Endothelial cell of umbilical vein (primary cell): ENCODE results near the gene NDUFA12. TPM values are rescaled to one million over a fixed set of nuclear protein-coding genes. Genes with fewer than 3 reads are reported as not detected.

ENCODE experiments used
- BruUV-seq: library from RNA; stranded (reverse); fragments of 400-500 nt; replicated peaks from 2 replicates; lab custom pipeline; 2021; lab: Mats Ljungman, UMichigan
- CTCF ChIA-PET: fragments of 300-600, 350-600 bp; sonication (Branson Sonifier 250); formaldehyde crosslinking; loops from one replicate; lab custom pipeline; 2021; ENCODE audit warnings: antibody characterized with exemption, inconsistent platforms; lab: Charles Lee
- POLR2A ChIA-PET: fragments of 300-600, 350-600 bp; sonication (Branson Sonifier 250); formaldehyde crosslinking; loops from one replicate; lab custom pipeline; 2021; ENCODE audit warnings: antibody characterized with exemption, inconsistent platforms; lab: Charles Lee
- DNase-seq: peaks from one replicate; pipeline ENCODE4 v3.0.0-alpha.2; 2011; ENCODE audit warnings: low read depth, low spot score
- FAIRE-seq: peaks from 2 replicates; lab custom pipeline; 2011; peaks lifted over from hg19 to GRCh38; lab: Jason Lieb, UNC
- H2AFZ ChIP-seq: 2 replicates; pipeline ENCODE4 v1.6.0; 2012; ENCODE audit warnings: low read depth, low read length, control low read depth, inconsistent platforms
- H3K27ac ChIP-seq: 2 replicates; pipeline ENCODE4 v1.5.1; 2011; ENCODE audit warnings: low read depth, mild to moderate bottlenecking, control low read depth, low read length, moderate library complexity; ENCODE audit not compliant: insufficient read depth
- H3K27me3 ChIP-seq, 2 experiments: 2 replicates each; pipeline versions ENCODE4 v1.6.0 to v1.6.1; 2011; ENCODE audit warnings: low read length in 2 of 2, mixed read lengths in 1 of 2; ENCODE audit not compliant: control insufficient read depth in 2 of 2, insufficient read depth in 2 of 2
- H3K36me3 ChIP-seq, 2 experiments: 2 replicates in 1 of 2; 3 replicates in 1 of 2; pipeline ENCODE4 v1.5.1; 2011; ENCODE audit warnings: low read length in 2 of 2, mild to moderate bottlenecking in 1 of 2, moderate library complexity in 1 of 2; ENCODE audit not compliant: control insufficient read depth in 2 of 2, insufficient read depth in 2 of 2; ENCODE audit errors: extremely low read depth in 1 of 2
- H3K4me1 ChIP-seq: 3 replicates; pipeline ENCODE4 v1.5.1; 2011; ENCODE audit warnings: mild to moderate bottlenecking, low read length; ENCODE audit not compliant: control insufficient read depth, insufficient read depth; ENCODE audit errors: extremely low read depth
- H3K4me2 ChIP-seq: 2 replicates; pipeline ENCODE4 v1.6.1; 2011; ENCODE audit warnings: low read length, control low read depth, mixed read lengths; ENCODE audit not compliant: insufficient read depth
- H3K4me3 ChIP-seq, 3 experiments: fragments of 200-600 bp in 1 of 3; sonication (generic), shearing (Covaris generic) in 1 of 3; replicated peaks in 1 of 3; 2 replicates each; pipeline ENCODE4 v1.5.1; 2011 to 2016; ENCODE audit warnings: control low read depth in 3 of 3, low read length in 3 of 3, mild to moderate bottlenecking in 2 of 3, inconsistent platforms in 1 of 3, low read depth in 1 of 3, moderate library complexity in 1 of 3; ENCODE audit not compliant: insufficient read depth in 1 of 3
- H3K79me2 ChIP-seq: 2 replicates; pipeline ENCODE4 v1.6.0; 2012; ENCODE audit warnings: low read length, inconsistent platforms; ENCODE audit not compliant: control insufficient read depth, insufficient read depth
- H3K9ac ChIP-seq: replicated peaks from 2 replicates; pipeline ENCODE3; 2011; ENCODE audit warnings: low read length, control low read depth; ENCODE audit not compliant: insufficient read depth; ENCODE audit errors: extremely low read depth
- H3K9me1 ChIP-seq: replicated peaks from 3 replicates; pipeline ENCODE4 v1.6.0; 2011; ENCODE audit warnings: mild to moderate bottlenecking, low read length; ENCODE audit not compliant: control insufficient read depth, insufficient read depth; ENCODE audit errors: extremely low read depth
- H3K9me3 ChIP-seq: replicated peaks from 2 replicates; pipeline ENCODE4 v1.5.1; 2012; ENCODE audit warnings: low read length, inconsistent platforms; ENCODE audit not compliant: control insufficient read depth, insufficient read depth
- H4K20me1 ChIP-seq: replicated peaks from 2 replicates; pipeline ENCODE3; 2011; ENCODE audit warnings: mild to moderate bottlenecking, low read length; ENCODE audit not compliant: control insufficient read depth, insufficient read depth; ENCODE audit errors: extremely low read depth
- EZH2 ChIP-seq: IDR thresholded peaks from 2 replicates; pipeline ENCODE4 v1.6.1; 2012; ENCODE audit warnings: borderline replicate concordance, low read depth, mild to moderate bottlenecking, moderate library complexity, low read length, inconsistent platforms; ENCODE audit not compliant: severe bottlenecking
- FOS ChIP-seq: IDR thresholded peaks from 2 replicates; pipeline ENCODE4 v1.6.1; 2011; ENCODE audit warnings: mild to moderate bottlenecking, low read length, moderate library complexity, borderline replicate concordance; ENCODE audit not compliant: insufficient read depth
- GATA2 ChIP-seq: IDR thresholded peaks from 2 replicates; pipeline ENCODE4 v1.7.0; 2011; ENCODE audit warnings: low read depth, mild to moderate bottlenecking, moderate library complexity, mixed read lengths, low read length; ENCODE audit not compliant: insufficient read length, insufficient read depth
- JUN ChIP-seq: IDR thresholded peaks from 2 replicates; pipeline ENCODE4 v1.6.1; 2011; ENCODE audit warnings: borderline replicate concordance, low read depth; ENCODE audit not compliant: insufficient read length, insufficient read depth
- MYC ChIP-seq: IDR thresholded peaks from one replicate; pipeline ENCODE4 v1.6.1; 2011; ENCODE audit warnings: mild to moderate bottlenecking, low read depth, low read length
- POLR2A ChIP-seq: IDR thresholded peaks from 2 replicates; pipeline ENCODE4 v1.6.1; 2012; ENCODE audit warnings: low read depth, mild to moderate bottlenecking, control low read depth, low read length
- POLR2AphosphoS5 ChIP-seq: IDR thresholded peaks from 2 replicates; pipeline ENCODE4 v1.6.1; 2012; ENCODE audit warnings: low read depth, mild to moderate bottlenecking, control low read depth, low read length, moderate library complexity; ENCODE audit not compliant: insufficient read depth
- dilution Hi-C: fragments of 300-500 bp; cut with MboI; formaldehyde crosslinking; loops from one replicate; pipeline ENCODE4 v1.15.0; 2019; ENCODE audit warnings: low sequenced_read_pairs; ENCODE audit not compliant: extremely low pct_ligation_motif_present
- intact Hi-C: fragments of 100-400 bp; cut with micrococcal nuclease; formaldehyde crosslinking; loops from one replicate; pipeline ENCODE4 v1.10.0; 2022
- polyA plus RNA-seq, 4 experiments: library from polyadenylated mRNA; depleted of rRNA in 3 of 4; stranded (reverse) in 3 of 4; unstranded in 1 of 4; fragments of >200 nt; gene quantifications; 2 replicates each; pipeline versions ENCODE4 v1.2.1 to v1.2.3, GENCODE V29; 2011 to 2012; ENCODE audit warnings: missing spikeins in 1 of 4
- total RNA-seq: library from RNA; stranded (reverse); gene quantifications from 2 replicates; pipeline ENCODE4 v1.2.3, GENCODE V29; 2021
- TF ChIP-seq, protein P1 (sequence below): IDR thresholded peaks from 2 replicates; pipeline ENCODE4 v1.6.1; 2011; ENCODE audit not compliant: insufficient read depth, insufficient read length
- TF ChIP-seq, protein P2 (sequence below), 2 donors: IDR thresholded peaks; 1 replicate in 1 of 2; 2 replicates in 1 of 2; pipeline ENCODE4 v1.5.1; 2011; ENCODE audit warnings: low read length in 2 of 2, mild to moderate bottlenecking in 2 of 2, moderate library complexity in 2 of 2, control low read depth in 1 of 2, inconsistent platforms in 1 of 2, low read depth in 1 of 2; ENCODE audit not compliant: insufficient read depth in 1 of 2; ENCODE audit errors: extremely low read depth in 1 of 2

NDUFA12 gene
- total and polyA plus RNA-seq, 2 donors (not counting 3 experiments of a cell fraction or from before 2014, with no cell fraction given) = 126 to 184 TPM

DNA sequence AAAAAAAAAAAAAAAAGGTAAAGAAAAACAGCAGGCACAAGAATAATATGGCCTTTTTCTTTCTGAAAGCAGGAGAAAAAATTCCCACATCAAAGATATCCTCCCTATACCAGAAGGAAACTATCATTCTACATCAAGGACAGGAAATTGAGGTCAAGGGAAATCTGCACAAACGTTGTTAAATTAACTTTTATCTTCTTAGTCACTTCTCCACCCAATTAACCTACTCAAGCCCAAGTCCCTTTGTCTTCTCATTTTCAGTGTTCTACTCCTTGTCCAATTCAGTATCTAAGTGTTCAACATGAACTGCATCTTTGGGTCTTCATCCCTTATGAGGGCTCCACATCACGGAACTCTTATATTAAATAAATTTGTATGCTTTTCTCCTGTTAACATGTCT, 15.7 kb downstream of the NDUFA12 start:
- H3K27me3 ChIP-seq = no peaks in the 10 kb centered on the region
- CTCF ChIA-PET = no interaction called here
- no peak overlapping the region for H3K4me2 ChIP-seq

DNA sequence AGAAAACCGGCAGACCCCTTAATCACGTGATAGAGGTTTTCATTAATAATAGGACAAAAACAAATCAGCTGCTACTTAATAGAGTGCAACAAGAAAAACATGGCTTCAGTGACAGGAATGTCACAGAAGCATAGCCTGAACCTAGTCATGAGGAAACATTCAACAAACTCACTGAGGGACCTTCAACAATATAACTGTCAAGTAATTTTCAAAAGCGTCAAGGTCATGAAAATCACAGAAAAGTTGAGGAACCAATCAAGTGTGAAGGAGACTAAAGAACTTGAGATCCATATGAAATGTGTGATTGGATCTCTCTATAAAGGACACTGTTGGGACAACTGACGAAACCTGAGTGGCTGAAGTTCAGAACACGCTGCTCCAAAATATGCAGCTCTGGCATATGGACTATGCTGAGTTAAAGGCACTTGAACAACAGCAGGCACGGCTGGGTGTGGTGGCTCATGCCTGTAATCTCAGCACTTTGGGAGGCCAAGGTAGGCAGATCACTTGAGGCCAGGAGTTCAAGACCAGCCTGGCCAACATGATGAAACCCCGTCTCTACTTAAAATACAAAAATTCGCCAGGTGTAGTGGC, 16.3 kb downstream of the NDUFA12 start:
- intact Hi-C loops = no loop called here
- H2AFZ ChIP-seq = no peak overlapping the region
- no peak overlapping the region for H3K4me3 ChIP-seq
- H3K9me1 ChIP-seq = no peaks in the 10 kb centered on the region
- DNase-seq = no peak
- peaks cover 3% of the 10 kb centered on the region for H3K79me2 ChIP-seq
- no peak overlapping the region for H3K4me2 ChIP-seq
- H3K27ac ChIP-seq = no peak overlapping the region
- no peak overlapping the region for H3K9ac ChIP-seq
- FAIRE-seq = no peak
- H3K4me1 ChIP-seq = no peaks in the 10 kb centered on the region
- no peaks in the 10 kb centered on the region for H4K20me1 ChIP-seq
- H3K36me3 ChIP-seq = peaks cover 0 to 5% of the 10 kb centered on the region in 2 experiments
- TF ChIP-seq MYC (no peak), EZH2 (no peak), POLR2A (no peak), GATA2 (no peak)
- TF ChIP-seq, protein P1, sequence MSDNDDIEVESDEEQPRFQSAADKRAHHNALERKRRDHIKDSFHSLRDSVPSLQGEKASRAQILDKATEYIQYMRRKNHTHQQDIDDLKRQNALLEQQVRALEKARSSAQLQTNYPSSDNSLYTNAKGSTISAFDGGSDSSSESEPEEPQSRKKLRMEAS = no peak
- TF ChIP-seq, protein P2, sequence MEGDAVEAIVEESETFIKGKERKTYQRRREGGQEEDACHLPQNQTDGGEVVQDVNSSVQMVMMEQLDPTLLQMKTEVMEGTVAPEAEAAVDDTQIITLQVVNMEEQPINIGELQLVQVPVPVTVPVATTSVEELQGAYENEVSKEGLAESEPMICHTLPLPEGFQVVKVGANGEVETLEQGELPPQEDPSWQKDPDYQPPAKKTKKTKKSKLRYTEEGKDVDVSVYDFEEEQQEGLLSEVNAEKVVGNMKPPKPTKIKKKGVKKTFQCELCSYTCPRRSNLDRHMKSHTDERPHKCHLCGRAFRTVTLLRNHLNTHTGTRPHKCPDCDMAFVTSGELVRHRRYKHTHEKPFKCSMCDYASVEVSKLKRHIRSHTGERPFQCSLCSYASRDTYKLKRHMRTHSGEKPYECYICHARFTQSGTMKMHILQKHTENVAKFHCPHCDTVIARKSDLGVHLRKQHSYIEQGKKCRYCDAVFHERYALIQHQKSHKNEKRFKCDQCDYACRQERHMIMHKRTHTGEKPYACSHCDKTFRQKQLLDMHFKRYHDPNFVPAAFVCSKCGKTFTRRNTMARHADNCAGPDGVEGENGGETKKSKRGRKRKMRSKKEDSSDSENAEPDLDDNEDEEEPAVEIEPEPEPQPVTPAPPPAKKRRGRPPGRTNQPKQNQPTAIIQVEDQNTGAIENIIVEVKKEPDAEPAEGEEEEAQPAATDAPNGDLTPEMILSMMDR (IDR thresholded peaks at IDR 0.05; ENCODE audit: extremely low read depth in 1 of 2, insufficient read depth in 1 of 2, low read depth in 1 of 2, low read length in 2 of 2) = no peak
- no TSS peak for BruUV-seq
- H3K27me3 ChIP-seq = no peaks in the 10 kb centered on the region
- dilution Hi-C loops = no loop called here
- H3K9me3 ChIP-seq = no peaks in the 10 kb centered on the region
- ChIA-PET CTCF (interaction anchor here (1.1 kb wide), 2 partner anchors 17 to 588 kb away, joined by 3 read pairs; no protein-coding TSS in a partner anchor), POLR2A (no interaction called here)

More for the DNA sequence above, 15.7 kb downstream of the NDUFA12 start:
- Histone ChIP-seq H3K27ac (no peak overlapping the region), H3K4me3 (no peak overlapping the region), H2AFZ (no peak overlapping the region), H3K9me1 (no peaks in the 10 kb centered on the region), H3K36me3 (peaks cover 2 to 10% of the 10 kb centered on the region in 2 experiments), H3K4me1 (no peaks in the 10 kb centered on the region), H3K9ac (no peak overlapping the region), H3K79me2 (peaks cover 3% of the 10 kb centered on the region), H3K9me3 (no peaks in the 10 kb centered on the region), H4K20me1 (no peaks in the 10 kb centered on the region)
- no TSS peak for BruUV-seq
- intact Hi-C loops = no loop called here
- dilution Hi-C loops = no loop called here
- no peak for DNase-seq
- no peak for FAIRE-seq
- POLR2A ChIA-PET = no interaction called here
- TF ChIP-seq, protein P1 = no peak
- TF ChIP-seq MYC (no peak), EZH2 (no peak), FOS (no peak), GATA2 (no peak), JUN (no peak), POLR2AphosphoS5 (no peak)
